Dendritic cell treated with granulocyte-macrophage colony-stimulating factor and Interleukin-4, amounts not matched to agents 40 ng/mL and 50 ng/mL, for 4 days (primary cell): Measurements from ENCODE around the gene CHST11.

Experiments
- H3K27ac Mint-ChIP-seq: one replicate; pipeline ENCODE4 v1.8.0; 2022; ENCODE audit warnings: mild to moderate bottlenecking, mixed read lengths
- H3K27me3 Mint-ChIP-seq: one replicate; pipeline ENCODE4 v1.8.0; 2022; ENCODE audit warnings: mild to moderate bottlenecking, mixed read lengths
- H3K36me3 Mint-ChIP-seq: one replicate; pipeline ENCODE4 v1.8.0; 2022; ENCODE audit warnings: low read depth, mixed read lengths
- H3K4me1 Mint-ChIP-seq: one replicate; pipeline ENCODE4 v1.8.0; 2022; ENCODE audit warnings: low read depth, mixed read lengths
- H3K4me3 Mint-ChIP-seq: one replicate; pipeline ENCODE4 v1.8.0; 2022; ENCODE audit warnings: mild to moderate bottlenecking, moderate library complexity, mixed read lengths
- H3K9me3 Mint-ChIP-seq: one replicate; pipeline ENCODE4 v1.8.0; 2022; ENCODE audit warnings: mixed read lengths
- intact Hi-C: fragments of 100-400 bp; cut with micrococcal nuclease; formaldehyde crosslinking; loops from one replicate; pipeline ENCODE4 v1.15.0; 2022

Gene CHST11

GRCh38 chr12:104421343-104421742 is 35.4 kb upstream of the CHST11 start:
- H3K9me3 Mint-ChIP-seq: no peaks in the 10 kb centered on the region
- H3K4me3 Mint-ChIP-seq: no peak overlapping the region
- no peaks in the 10 kb centered on the region for H3K4me1 Mint-ChIP-seq
- no peaks in the 10 kb centered on the region for H3K36me3 Mint-ChIP-seq
- no peaks in the 10 kb centered on the region for H3K27me3 Mint-ChIP-seq
- intact Hi-C loops: no loop called here
- no peak overlapping the region for H3K27ac Mint-ChIP-seq

GRCh38 chr12:104422441-104422840 is 34.3 kb upstream of the CHST11 start:
- no peak overlapping the region for H3K27ac Mint-ChIP-seq
- no peaks in the 10 kb centered on the region for H3K27me3 Mint-ChIP-seq
- no peaks in the 10 kb centered on the region for H3K9me3 Mint-ChIP-seq
- intact Hi-C loops: no loop called here
- H3K36me3 Mint-ChIP-seq: no peaks in the 10 kb centered on the region
- no peak overlapping the region for H3K4me3 Mint-ChIP-seq
- H3K4me1 Mint-ChIP-seq: no peaks in the 10 kb centered on the region

- H3K27ac Mint-ChIP-seq: no peak overlapping the region
- H3K4me1 Mint-ChIP-seq: no peaks in the 10 kb centered on the region
- intact Hi-C loops: no loop called here
- H3K36me3 Mint-ChIP-seq: no peaks in the 10 kb centered on the region
- no peaks in the 10 kb centered on the region for H3K27me3 Mint-ChIP-seq
- no peak overlapping the region for H3K4me3 Mint-ChIP-seq
- H3K9me3 Mint-ChIP-seq: no peaks in the 10 kb centered on the region
These were observed 33.5 kb upstream of the CHST11 start for GRCh38 chr12:104423273-104423672.

GRCh38 chr12:104423809-104424208 is 32.9 kb upstream of the CHST11 start:
- H3K36me3 Mint-ChIP-seq: no peaks in the 10 kb centered on the region
- H3K27ac Mint-ChIP-seq: no peak overlapping the region
- H3K4me1 Mint-ChIP-seq: no peaks in the 10 kb centered on the region
- intact Hi-C loops: no loop called here
- H3K27me3 Mint-ChIP-seq: no peaks in the 10 kb centered on the region
- no peaks in the 10 kb centered on the region for H3K9me3 Mint-ChIP-seq
- H3K4me3 Mint-ChIP-seq: no peak overlapping the region

- no peak overlapping the region for H3K27ac Mint-ChIP-seq
- no peaks in the 10 kb centered on the region for H3K4me1 Mint-ChIP-seq
- no peak overlapping the region for H3K4me3 Mint-ChIP-seq
- no peaks in the 10 kb centered on the region for H3K27me3 Mint-ChIP-seq
- no peaks in the 10 kb centered on the region for H3K9me3 Mint-ChIP-seq
- intact Hi-C loops: no loop called here
- no peaks in the 10 kb centered on the region for H3K36me3 Mint-ChIP-seq
These were observed 31.8 kb upstream of the CHST11 start for GRCh38 chr12:104424955-104425354.

- no peaks in the 10 kb centered on the region for H3K4me1 Mint-ChIP-seq
- no peak overlapping the region for H3K27ac Mint-ChIP-seq
These were observed 31.1 kb upstream of the CHST11 start for GRCh38 chr12:104425614-104426013.

GRCh38 chr12:104426926-104427546 is 29.7 kb upstream of the CHST11 start:
- Mint-ChIP-seq H3K4me1 (no peaks in the 10 kb centered on the region), H3K9me3 (no peaks in the 10 kb centered on the region), H3K36me3 (no peaks in the 10 kb centered on the region), H3K4me3 (no peak overlapping the region), H3K27me3 (peaks cover 2% of the 10 kb centered on the region), H3K27ac (no peak overlapping the region)
- intact Hi-C loops: no loop called here

More at GRCh38 chr12:104425614-104426013, 31.1 kb upstream of the CHST11 start:
- intact Hi-C loops: no loop called here
- peaks cover 2% of the 10 kb centered on the region for H3K27me3 Mint-ChIP-seq
- H3K36me3 Mint-ChIP-seq: no peaks in the 10 kb centered on the region
- no peak overlapping the region for H3K4me3 Mint-ChIP-seq
- H3K9me3 Mint-ChIP-seq: no peaks in the 10 kb centered on the region

GRCh38 chr12:104427547-104427938 is 29.2 kb upstream of the CHST11 start:
- no peaks in the 10 kb centered on the region for H3K9me3 Mint-ChIP-seq
- H3K27ac Mint-ChIP-seq: no peak overlapping the region
- no peak overlapping the region for H3K4me3 Mint-ChIP-seq
- H3K36me3 Mint-ChIP-seq: no peaks in the 10 kb centered on the region
- intact Hi-C loops: no loop called here
- no peaks in the 10 kb centered on the region for H3K4me1 Mint-ChIP-seq
- peaks cover 4% of the 10 kb centered on the region for H3K27me3 Mint-ChIP-seq

- Mint-ChIP-seq H3K36me3 (no peaks in the 10 kb centered on the region), H3K4me1 (peaks cover 7% of the 10 kb centered on the region), H3K4me3 (no peak overlapping the region), H3K9me3 (no peaks in the 10 kb centered on the region), H3K27ac (no peak overlapping the region), H3K27me3 (peaks cover 14% of the 10 kb centered on the region)
- intact Hi-C loops: no loop called here
These were observed 23.7 kb upstream of the CHST11 start for GRCh38 chr12:104433061-104433460.

GRCh38 chr12:104434129-104434528 is 22.6 kb upstream of the CHST11 start:
- Mint-ChIP-seq H3K9me3 (no peaks in the 10 kb centered on the region), H3K27me3 (peaks cover 14% of the 10 kb centered on the region)

GRCh38 chr12:104435175-104435574 is 21.6 kb upstream of the CHST11 start:
- H3K27me3 Mint-ChIP-seq: peaks cover 14% of the 10 kb centered on the region
- peaks cover 7% of the 10 kb centered on the region for H3K4me1 Mint-ChIP-seq
- no peak overlapping the region for H3K4me3 Mint-ChIP-seq

More at GRCh38 chr12:104434129-104434528, 22.6 kb upstream of the CHST11 start:
- H3K4me3 Mint-ChIP-seq: no peak overlapping the region
- H3K4me1 Mint-ChIP-seq: peaks cover 7% of the 10 kb centered on the region
- H3K36me3 Mint-ChIP-seq: no peaks in the 10 kb centered on the region
- intact Hi-C loops: no loop called here
- no peak overlapping the region for H3K27ac Mint-ChIP-seq

GRCh38 chr12:104435765-104436164 is 21.0 kb upstream of the CHST11 start:
- H3K36me3 Mint-ChIP-seq: no peaks in the 10 kb centered on the region
- H3K27ac Mint-ChIP-seq: no peak overlapping the region
- intact Hi-C loops: no loop called here
- no peak overlapping the region for H3K4me3 Mint-ChIP-seq
- peaks cover 12% of the 10 kb centered on the region for H3K27me3 Mint-ChIP-seq
- peaks cover 7% of the 10 kb centered on the region for H3K4me1 Mint-ChIP-seq
- H3K9me3 Mint-ChIP-seq: no peaks in the 10 kb centered on the region

More at GRCh38 chr12:104435175-104435574, 21.6 kb upstream of the CHST11 start:
- Mint-ChIP-seq H3K27ac (no peak overlapping the region), H3K9me3 (no peaks in the 10 kb centered on the region), H3K36me3 (no peaks in the 10 kb centered on the region)
- intact Hi-C loops: no loop called here

- intact Hi-C loops: no loop called here
- Mint-ChIP-seq H3K4me1 (peaks cover 7% of the 10 kb centered on the region), H3K27me3 (peaks cover 12% of the 10 kb centered on the region), H3K4me3 (no peak overlapping the region), H3K9me3 (no peaks in the 10 kb centered on the region), H3K27ac (no peak overlapping the region), H3K36me3 (no peaks in the 10 kb centered on the region)
These were observed 20.0 kb upstream of the CHST11 start for GRCh38 chr12:104436790-104437189.

- H3K27me3 Mint-ChIP-seq: peaks cover 11% of the 10 kb centered on the region
- no peaks in the 10 kb centered on the region for H3K36me3 Mint-ChIP-seq
- intact Hi-C loops: no loop called here
- H3K9me3 Mint-ChIP-seq: no peaks in the 10 kb centered on the region
- H3K4me3 Mint-ChIP-seq: no peak overlapping the region
- H3K4me1 Mint-ChIP-seq: peaks cover 6% of the 10 kb centered on the region
- H3K27ac Mint-ChIP-seq: no peak overlapping the region
These were observed 18.6 kb upstream of the CHST11 start for GRCh38 chr12:104438134-104438533.

GRCh38 chr12:104439137-104439536 is 17.6 kb upstream of the CHST11 start:
- Mint-ChIP-seq H3K4me3 (no peak overlapping the region), H3K27ac (no peak overlapping the region), H3K27me3 (peaks cover 11% of the 10 kb centered on the region), H3K36me3 (no peaks in the 10 kb centered on the region), H3K4me1 (peaks cover 10% of the 10 kb centered on the region), H3K9me3 (no peaks in the 10 kb centered on the region)
- intact Hi-C loops: no loop called here
